Stimulated activated CD4-positive, alpha-beta T cell treated with anti-CD3 and anti-CD28 coated beads, Interleukin-12 subunit alpha, Interleukin-12 subunit beta, amount 100 ng/mL, for 48 hours (primary cell): ENCODE measurements around the gene VWA5A.
"Not testable (repeated sequence)": the region's sequence is repeated elsewhere in the genome, so short reads cannot be mapped to it uniquely, and the experiment has no call there.

Source experiments
- DNase-seq, 3 donors: peaks; one replicate each; pipeline ENCODE4 v3.0.0-alpha.2; 2020; ENCODE audit warnings: low read depth in 2 of 3, low spot score in 1 of 3

Gene VWA5A

GRCh38 chr11:124093330-124093729 lies 21.9 kb upstream of the VWA5A start:
- DNase-seq, result no peak

DNA sequence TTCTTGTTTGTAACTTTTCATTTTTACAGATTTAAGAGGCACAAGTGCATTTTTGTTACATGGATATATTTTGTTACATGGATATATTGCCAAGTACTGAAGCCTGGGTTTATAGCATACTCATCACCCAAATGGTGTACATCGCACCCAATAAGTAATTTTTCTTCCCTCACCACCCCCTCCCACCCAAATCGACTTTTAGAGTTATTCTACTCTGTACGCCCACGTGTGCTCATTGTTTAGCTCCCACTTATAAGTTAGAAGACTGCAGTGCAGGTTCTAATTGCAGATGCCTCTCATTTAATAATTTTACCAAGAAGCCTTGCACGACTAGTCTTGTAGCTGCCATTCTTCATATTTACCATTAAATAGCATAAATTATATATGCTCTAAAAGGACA lies 20.5 kb upstream of the VWA5A start:
- DNase-seq, result no peak

DNA sequence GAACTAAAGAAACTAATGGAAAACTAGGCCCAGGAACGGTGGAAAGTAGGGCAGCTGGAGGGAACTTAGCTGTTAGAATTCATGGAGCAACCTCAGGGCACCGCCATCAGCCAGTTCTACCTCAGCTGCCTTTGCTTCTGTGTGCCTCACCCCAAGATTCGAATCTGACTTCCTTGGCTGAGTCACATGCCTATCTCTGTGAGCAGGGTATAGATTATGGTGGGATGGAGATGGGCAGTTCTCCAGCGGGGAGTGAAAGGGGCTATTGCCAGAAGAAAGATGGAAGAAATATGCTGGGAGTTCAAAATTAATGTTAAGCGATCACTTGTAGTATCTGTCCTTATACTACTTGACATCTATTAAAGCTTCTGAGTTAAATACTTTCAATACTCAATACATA lies 18.9 kb upstream of the VWA5A start:
- DNase-seq, result no peak

- no peak for DNase-seq
Observed at GRCh38 chr11:124098141-124098540, 17.1 kb upstream of the VWA5A start.

GRCh38 chr11:124101737-124102136 lies 13.5 kb upstream of the VWA5A start:
- DNase-seq, result no peak

- DNase-seq, result no peak
Observed at GRCh38 chr11:124108156-124108555, 7.1 kb upstream of the VWA5A start.

GRCh38 chr11:124109377-124109776 lies 5.9 kb upstream of the VWA5A start:
- DNase-seq, result no peak

DNA sequence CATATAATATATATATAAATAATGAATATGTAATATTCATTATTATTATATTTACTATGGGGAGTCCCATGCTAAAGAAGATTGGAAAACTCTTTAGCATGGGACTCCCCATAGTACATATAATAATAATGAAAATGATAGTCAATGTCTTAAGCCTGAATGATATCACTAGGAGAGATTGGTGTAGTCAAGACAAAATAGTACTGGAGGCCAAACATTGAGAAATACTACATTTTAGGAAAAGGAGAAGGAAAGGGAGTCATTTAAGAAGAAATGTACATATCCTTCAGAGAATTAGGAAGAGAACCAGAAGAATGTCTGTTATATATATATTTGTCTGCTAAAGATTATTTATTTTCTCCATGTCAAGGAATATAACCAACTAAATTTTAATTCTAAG lies 5.0 kb upstream of the VWA5A start:
- no peak for DNase-seq

DNA sequence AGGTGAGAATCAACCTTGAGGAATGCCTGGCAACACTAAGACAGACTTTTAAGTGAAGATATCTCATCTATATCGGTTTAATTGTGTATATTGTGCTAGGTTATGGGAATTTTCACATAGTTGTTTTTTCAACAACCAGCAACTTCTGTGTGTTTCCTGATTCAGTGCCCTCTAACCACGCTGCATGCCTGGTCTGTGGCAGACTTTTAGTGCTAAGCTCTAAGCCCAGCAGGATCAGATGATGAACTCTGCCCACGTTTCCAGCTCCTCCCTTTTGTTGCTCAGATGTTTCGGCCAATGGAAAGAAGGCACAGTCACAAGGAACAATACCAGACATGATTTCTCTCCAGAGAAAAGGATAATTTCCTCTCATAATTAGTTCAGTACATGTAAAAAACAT lies 1.4 kb upstream of the VWA5A start:
- DNase-seq, result no peak

DNA sequence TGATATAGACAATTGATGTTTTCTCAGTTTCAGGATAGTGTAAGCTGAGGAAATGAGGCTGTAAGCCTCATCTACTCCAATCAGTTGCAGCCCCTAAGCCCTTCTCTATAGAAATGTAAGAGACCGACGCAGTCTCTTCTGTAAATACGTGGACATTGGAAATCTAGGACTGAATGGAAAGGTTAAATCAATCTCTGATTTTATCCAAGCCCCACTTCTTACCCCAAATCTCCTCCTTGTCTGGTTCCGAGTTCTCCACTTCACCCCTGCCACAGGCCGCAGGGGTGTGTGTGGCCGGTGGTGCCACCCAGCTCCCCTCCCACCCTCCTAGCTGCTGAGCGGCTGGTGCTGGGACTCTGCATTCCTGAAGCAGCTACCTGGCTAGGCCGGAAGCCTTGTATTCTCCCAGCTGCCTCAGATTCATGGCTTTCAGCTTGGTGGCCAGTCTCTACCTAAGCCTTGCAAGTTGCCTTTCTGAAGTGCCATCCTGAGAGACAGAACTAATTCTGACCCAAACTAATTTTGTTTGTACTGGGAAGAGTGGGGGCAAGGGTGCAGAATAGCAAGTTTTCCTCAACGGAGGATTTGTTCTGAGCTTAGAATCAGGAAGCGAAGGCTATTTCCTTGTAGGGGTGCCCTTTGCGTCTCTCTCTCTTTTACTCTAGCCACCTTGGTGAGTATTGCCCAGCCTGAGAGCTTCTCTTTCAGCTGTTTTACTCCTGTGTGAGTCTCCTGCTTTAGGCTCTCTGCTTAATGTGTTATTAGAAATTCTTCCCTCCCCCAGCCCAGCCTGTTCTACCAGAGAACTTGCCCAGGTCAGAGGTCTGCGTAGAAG lies 749 bp downstream of the VWA5A start:
- DNase-seq, result peak in 1 of 3 donors; percentile 1

DNA sequence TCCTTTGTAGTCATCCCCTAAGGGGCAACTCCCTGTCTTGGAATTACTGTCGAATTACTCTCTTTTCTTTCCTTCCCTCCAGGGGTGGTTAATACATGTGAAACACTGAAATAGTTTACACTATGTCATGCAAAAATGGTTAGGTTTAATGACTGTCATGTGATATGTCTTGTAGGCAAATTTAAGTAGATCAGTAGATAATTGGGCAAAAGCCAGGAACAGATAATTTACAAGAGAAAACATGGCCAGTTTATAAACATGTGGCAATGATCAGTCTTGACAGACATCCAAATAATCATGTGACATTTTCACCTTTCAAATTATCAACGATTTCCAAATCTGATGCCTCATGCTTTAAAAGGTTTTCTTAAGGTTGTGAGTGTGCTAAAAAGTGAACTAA lies 3.9 kb downstream of the VWA5A start:
- no peak for DNase-seq

DNA sequence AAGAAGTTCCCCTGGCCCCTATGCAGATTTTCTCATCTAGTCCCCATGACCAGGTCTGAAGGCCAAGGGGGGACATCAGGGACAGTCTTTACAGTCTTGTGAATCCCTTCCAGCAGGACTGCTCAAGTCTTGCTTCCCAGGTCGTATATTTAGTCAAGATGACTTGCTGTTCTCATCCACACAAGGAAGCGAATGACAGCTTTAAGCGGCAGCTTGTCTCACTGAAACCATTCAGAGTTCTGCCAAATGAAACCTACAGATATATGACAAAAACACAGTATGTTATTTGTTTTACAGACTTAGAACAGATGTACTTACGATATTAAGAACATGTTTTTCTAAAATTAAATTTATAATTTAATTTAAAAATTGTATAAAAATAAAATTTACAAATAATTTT lies 5.6 kb downstream of the VWA5A start:
- DNase-seq, result no peak

DNA sequence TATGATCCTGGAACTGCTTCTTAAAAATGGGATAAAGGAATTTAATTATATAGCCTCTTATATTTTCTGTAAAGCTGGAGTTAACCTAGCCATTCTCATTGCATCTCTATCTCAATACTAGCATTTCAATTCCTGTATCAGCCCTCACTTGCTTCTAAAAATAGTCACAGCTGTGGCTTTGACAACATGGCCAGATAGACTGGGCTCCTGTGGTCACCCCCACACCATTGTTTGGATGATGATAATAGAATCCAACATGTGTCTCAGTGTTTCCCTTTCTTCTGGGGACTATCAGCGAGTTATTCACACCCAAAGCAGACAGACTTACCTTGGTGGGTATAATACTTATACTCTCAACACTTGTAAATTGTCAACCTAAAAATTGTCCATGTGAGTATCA lies 6.9 kb downstream of the VWA5A start:
- no peak for DNase-seq

GRCh38 chr11:124123622-124124021 lies 8.4 kb downstream of the VWA5A start:
- no peak for DNase-seq

DNA sequence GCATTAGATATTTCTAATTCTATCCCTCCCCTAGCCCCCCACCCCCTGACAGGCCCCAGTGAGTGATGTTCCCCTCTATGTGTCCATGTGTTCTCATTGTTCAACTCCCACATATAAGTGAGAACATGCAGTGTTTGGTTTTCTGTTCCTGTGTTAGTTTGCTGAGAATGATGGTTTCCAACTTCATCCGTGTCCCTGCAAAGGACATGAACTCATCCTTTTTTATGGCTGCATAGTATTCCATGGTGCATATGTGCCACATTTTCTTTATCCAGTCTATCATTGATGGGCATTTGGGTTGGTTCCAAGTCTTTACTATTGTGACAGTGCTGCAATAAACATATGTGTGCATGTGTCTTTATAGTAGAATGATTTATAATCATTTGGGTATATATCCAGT lies 11.9 kb downstream of the VWA5A start:
- DNase-seq, result not testable (repeated sequence)

GRCh38 chr11:124143034-124143433 lies 27.8 kb downstream of the VWA5A start:
- no peak for DNase-seq

DNA sequence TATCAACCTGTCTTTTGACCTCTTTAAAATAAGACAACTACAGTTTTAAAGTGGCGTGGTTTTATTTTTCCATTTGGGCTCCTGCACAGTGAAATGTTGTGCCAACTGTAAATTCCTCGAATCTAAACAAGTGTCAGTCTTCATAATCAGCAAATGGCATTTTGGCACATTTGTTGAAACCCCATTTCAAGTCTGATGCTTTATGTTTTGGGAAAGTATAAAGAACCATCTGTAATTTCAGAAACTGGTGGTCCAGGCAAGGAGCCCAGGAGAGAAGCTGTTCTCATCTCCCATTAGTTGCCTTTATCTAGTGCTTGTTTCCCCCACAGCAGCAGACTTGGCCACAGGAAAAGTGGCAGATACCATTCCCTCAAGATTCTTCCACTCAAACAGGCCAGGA lies 32.7 kb downstream of the VWA5A start:
- no peak for DNase-seq

GRCh38 chr11:124150684-124151083 lies 35.4 kb downstream of the VWA5A start:
- no peak for DNase-seq

DNA sequence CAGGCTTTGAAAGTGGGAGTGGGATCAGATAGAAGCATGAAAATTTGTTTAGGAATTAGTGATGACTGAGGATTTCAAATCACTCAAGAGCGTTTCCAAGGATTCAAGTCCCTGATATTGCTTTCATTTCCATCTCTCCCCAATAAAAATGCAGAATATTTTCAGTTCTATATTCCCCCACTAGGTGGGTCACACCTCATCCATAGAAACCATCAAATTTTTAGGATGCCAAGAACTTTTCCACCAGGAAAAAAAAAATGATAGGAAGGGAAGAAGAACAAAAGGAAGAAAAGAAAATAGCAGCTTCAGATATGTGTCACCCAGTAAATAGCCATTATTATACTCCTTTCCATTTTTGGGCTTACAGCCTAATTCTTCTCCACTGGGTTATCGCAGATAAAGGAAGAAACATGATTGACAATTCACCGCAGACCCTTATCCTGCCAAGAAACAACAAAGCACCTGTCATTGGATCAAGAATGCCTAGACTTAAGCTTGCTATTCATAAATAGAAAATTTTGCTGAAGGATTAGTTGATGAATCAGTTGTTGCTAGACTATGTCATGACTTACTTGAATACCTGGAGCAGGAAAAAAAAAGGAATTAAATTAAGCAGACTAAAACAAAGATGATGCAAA lies 37.6 kb downstream of the VWA5A start:
- DNase-seq, result no peak

GRCh38 chr11:124153821-124154220 lies 38.6 kb downstream of the VWA5A start:
- DNase-seq, result no peak

DNA sequence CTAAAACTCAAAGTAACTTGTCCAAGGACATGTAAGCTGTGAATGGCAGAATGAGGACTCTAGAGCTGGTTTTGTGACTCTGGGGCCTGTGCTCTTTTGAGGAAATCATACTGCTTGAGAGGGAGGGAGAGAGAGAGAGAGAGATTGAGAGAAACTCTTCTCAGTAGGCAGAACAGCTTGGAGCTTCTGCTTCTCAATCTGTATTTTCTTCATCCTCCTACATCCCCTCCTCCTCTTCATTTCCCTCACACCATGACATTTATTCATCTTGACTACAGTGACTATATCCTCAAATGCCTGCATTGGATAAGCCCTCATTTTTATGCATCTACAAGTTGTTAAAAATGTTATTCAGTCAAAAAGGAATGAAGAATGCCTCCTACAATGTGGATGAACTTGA lies 44.2 kb downstream of the VWA5A start:
- no peak for DNase-seq

DNA sequence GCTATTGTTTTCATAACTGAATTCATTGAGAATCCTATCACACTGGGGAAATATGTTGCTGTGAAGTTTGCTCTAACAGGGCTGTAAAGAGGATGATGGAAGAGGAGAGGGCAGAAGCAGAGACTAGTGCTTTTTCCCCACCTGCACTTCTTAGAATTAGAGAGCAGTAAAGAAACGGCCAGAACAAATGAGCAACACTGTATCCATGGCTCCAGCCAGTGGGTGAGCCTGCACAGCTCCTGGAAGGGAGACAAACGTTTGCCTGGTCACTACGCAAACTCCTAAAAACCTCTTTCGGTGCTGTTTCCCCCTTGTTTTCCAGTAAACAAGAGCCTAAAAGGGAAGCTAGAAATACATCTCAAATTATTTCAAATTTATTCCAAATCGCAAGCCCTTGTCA lies 45.7 kb downstream of the VWA5A start:
- no peak for DNase-seq

GRCh38 chr11:124167826-124168231 lies 52.6 kb downstream of the VWA5A start:
- no peak for DNase-seq
